Osteocyte (in vitro differentiated cells): ENCODE data around the gene KIR3DL2. TPM values are rescaled to one million over a fixed set of nuclear protein-coding genes. Genes with fewer than 3 reads are reported as not detected.
"Not testable (repeated sequence)": the region's sequence is repeated elsewhere in the genome, so short reads cannot be mapped to it uniquely, and the experiment has no call there.

ENCODE experiments used
- DNase-seq: peaks from one replicate; pipeline ENCODE4 v3.0.0; 2021; ENCODE audit warnings: mixed read lengths; ENCODE audit not compliant: unreplicated experiment; ENCODE audit errors: extremely low spot score
- H3K27ac Mint-ChIP-seq: one replicate; pipeline ENCODE4 v1.8.0; 2021; ENCODE audit warnings: mild to moderate bottlenecking, mixed read lengths; ENCODE audit not compliant: unreplicated experiment
- H3K27me3 Mint-ChIP-seq: one replicate; pipeline ENCODE4 v1.8.0; 2021; ENCODE audit warnings: mixed read lengths; ENCODE audit not compliant: unreplicated experiment
- H3K36me3 Mint-ChIP-seq: one replicate; pipeline ENCODE4 v1.8.0; 2021; ENCODE audit warnings: mixed read lengths; ENCODE audit not compliant: unreplicated experiment
- H3K4me1 Mint-ChIP-seq: one replicate; pipeline ENCODE4 v1.8.0; 2021; ENCODE audit warnings: mixed read lengths; ENCODE audit not compliant: unreplicated experiment
- H3K4me3 Mint-ChIP-seq: one replicate; pipeline ENCODE4 v1.8.0; 2021; ENCODE audit warnings: mild to moderate bottlenecking, moderate library complexity, mixed read lengths; ENCODE audit not compliant: unreplicated experiment
- H3K9me3 Mint-ChIP-seq: one replicate; pipeline ENCODE4 v1.8.0; 2021; ENCODE audit warnings: mixed read lengths; ENCODE audit not compliant: unreplicated experiment
- total RNA-seq: library from RNA; stranded (reverse); gene quantifications from 2 replicates; pipeline ENCODE4 v1.2.1, GENCODE V29; 2021
- TF ChIP-seq, protein P1 (sequence below): fragments of 200-600 bp; sonication (generic); IDR thresholded peaks from 2 replicates; pipeline ENCODE4 v1.5.0; 2021; ENCODE audit warnings: antibody characterized with exemption, mild to moderate bottlenecking, moderate library complexity

Gene KIR3DL2
- total RNA-seq, 1 donor from 2014 or later, result not detected

GRCh38 chr19:54806516-54806838, 43.8 kb upstream of the KIR3DL2 start:
- Mint-ChIP-seq H3K27me3 (no peaks in the 10 kb centered on the region), H3K27ac (no peak overlapping the region), H3K4me1 (no peaks in the 10 kb centered on the region), H3K4me3 (no peak overlapping the region), H3K36me3 (no peaks in the 10 kb centered on the region), H3K9me3 (peaks cover 22% of the 10 kb centered on the region)
- DNase-seq, result no peak
- TF ChIP-seq, protein P1, sequence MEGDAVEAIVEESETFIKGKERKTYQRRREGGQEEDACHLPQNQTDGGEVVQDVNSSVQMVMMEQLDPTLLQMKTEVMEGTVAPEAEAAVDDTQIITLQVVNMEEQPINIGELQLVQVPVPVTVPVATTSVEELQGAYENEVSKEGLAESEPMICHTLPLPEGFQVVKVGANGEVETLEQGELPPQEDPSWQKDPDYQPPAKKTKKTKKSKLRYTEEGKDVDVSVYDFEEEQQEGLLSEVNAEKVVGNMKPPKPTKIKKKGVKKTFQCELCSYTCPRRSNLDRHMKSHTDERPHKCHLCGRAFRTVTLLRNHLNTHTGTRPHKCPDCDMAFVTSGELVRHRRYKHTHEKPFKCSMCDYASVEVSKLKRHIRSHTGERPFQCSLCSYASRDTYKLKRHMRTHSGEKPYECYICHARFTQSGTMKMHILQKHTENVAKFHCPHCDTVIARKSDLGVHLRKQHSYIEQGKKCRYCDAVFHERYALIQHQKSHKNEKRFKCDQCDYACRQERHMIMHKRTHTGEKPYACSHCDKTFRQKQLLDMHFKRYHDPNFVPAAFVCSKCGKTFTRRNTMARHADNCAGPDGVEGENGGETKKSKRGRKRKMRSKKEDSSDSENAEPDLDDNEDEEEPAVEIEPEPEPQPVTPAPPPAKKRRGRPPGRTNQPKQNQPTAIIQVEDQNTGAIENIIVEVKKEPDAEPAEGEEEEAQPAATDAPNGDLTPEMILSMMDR, result no peak

- H3K27me3 Mint-ChIP-seq, H3K4me3 Mint-ChIP-seq, H3K27ac Mint-ChIP-seq, H3K4me1 Mint-ChIP-seq, H3K36me3 Mint-ChIP-seq: not testable (repeated sequence)
- H3K9me3 Mint-ChIP-seq, result peaks cover 42% of the 10 kb centered on the region
- peak; percentile 15 for DNase-seq
These were observed 35.7 kb upstream of the KIR3DL2 start for GRCh38 chr19:54814571-54814970.

DNA sequence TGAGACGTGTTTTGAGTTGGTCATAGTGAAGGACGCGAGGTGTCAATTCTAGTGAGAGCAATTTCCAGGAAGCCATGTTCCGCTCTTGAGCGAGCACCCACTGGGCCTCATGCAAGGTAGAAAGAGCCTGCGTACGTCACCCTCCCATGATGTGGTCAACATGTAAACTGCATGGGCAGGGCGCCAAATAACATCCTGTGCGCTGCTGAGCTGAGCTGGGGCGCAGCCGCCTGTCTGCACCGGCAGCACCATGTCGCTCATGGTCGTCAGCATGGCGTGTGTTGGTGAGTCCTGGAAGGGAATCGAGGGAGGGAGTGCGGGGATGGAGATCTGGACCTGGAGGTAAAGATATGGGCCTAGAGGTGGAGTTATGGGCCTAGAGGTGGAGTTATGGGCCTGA, 34.0 kb upstream of the KIR3DL2 start, which contains the start of gene KIR3DL1:
TSS of gene KIR3DL1 (plus strand) at position 218 of the 400 bp plus-strand sequence.
- H3K27me3 Mint-ChIP-seq, H3K4me1 Mint-ChIP-seq, H3K27ac Mint-ChIP-seq, H3K36me3 Mint-ChIP-seq, H3K4me3 Mint-ChIP-seq: not testable (repeated sequence)
- peak; percentile 11 for DNase-seq
- H3K9me3 Mint-ChIP-seq, result peaks cover 56% of the 10 kb centered on the region

DNA sequence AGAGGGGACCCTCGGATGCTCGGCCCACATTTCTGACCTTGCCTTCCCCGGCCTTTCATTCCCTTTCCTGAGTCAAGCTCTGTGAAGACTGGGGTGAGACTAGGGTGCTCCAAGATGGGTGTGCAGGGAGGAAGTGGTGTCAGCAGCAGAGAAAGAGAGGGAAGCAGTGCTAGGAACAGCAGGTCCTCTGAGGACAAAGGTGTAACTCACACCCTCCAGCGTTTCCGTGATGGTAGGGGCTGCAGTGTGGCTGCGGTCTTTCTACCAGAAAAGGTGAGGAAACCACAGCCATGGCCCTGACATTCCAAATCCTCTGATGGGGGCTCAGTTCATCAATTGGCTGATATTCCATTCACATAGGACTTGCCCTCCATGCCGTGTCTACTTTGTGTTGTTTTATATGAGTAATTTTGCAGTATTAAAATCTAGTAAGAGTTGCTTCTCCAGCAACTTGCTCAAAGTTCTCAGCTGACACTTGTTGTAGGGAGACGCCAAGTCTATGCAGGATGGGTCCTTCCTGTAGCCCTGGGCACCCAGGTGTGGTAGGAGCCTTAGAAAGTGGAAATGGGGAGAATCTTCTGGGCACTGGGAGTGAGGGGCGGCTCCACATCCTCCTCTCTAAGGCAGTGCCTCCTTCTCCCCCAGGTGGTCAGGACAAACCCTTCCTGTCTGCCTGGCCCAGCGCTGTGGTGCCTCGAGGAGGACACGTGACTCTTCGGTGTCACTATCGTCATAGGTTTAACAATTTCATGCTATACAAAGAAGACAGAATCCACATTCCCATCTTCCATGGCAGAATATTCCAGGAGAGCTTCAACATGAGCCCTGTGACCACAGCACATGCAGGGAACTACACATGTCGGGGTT, 32.3 kb upstream of the KIR3DL2 start:
- Mint-ChIP-seq H3K27ac (no peak overlapping the region), H3K27me3 (no peaks in the 10 kb centered on the region), H3K4me1 (no peaks in the 10 kb centered on the region), H3K4me3 (no peak overlapping the region), H3K9me3 (peaks cover 57% of the 10 kb centered on the region), H3K36me3 (no peaks in the 10 kb centered on the region)
- DNase-seq, result no peak
- TF ChIP-seq, protein P1, result no peak

GRCh38 chr19:54824416-54824815, 25.8 kb upstream of the KIR3DL2 start:
- not testable (repeated sequence) for DNase-seq, H3K27ac Mint-ChIP-seq, H3K4me1 Mint-ChIP-seq, H3K36me3 Mint-ChIP-seq, H3K27me3 Mint-ChIP-seq, H3K4me3 Mint-ChIP-seq
- H3K9me3 Mint-ChIP-seq, result peaks cover 38% of the 10 kb centered on the region

DNA sequence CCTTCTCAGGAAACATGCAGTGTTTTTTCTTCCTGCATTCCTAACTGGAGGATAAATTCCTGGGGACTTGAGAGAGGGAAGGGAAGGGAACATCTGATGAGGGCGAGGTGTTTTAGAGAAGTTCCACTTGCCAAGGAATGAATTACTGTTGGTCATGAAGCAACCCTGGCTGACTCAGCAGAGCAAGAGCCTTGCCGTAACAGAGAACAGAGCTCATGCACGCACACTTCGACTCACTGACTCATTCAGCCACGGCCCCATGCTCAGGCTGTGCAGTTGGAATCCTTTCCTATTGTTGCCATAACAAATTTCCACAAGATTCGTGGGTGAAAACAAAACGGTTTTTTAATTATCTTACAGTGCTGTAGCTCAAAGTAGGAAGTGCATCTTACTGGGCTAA, 24.9 kb upstream of the KIR3DL2 start:
- H3K36me3 Mint-ChIP-seq, H3K27ac Mint-ChIP-seq, DNase-seq, H3K4me3 Mint-ChIP-seq, H3K27me3 Mint-ChIP-seq, H3K4me1 Mint-ChIP-seq: not testable (repeated sequence)
- peaks cover 37% of the 10 kb centered on the region for H3K9me3 Mint-ChIP-seq

GRCh38 chr19:54828064-54828463, 22.2 kb upstream of the KIR3DL2 start:
- not testable (repeated sequence) for H3K27me3 Mint-ChIP-seq, H3K4me1 Mint-ChIP-seq, H3K4me3 Mint-ChIP-seq, H3K27ac Mint-ChIP-seq, DNase-seq, H3K36me3 Mint-ChIP-seq
- peaks cover 44% of the 10 kb centered on the region for H3K9me3 Mint-ChIP-seq

DNA sequence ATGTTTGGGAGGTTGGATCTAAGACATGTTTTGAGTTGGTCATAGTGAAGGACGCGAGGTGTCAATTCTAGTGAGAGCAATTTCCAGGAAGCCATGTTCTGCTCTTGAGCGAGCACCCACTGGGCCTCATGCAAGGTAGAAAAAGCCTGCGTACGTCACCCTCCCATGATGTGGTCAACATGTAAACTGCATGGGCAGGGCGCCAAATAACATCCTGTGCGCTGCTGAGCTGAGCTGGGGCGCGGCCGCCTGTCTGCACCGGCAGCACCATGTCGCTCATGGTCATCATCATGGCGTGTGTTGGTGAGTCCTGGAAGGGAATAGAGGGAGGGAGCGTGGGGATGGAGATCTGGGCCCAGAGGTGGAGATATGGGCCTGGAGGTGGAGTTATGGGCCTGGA, 17.7 kb upstream of the KIR3DL2 start, which contains the start of gene KIR2DS4:
TSS of gene KIR2DS4 (plus strand) at position 181 of the 400 bp plus-strand sequence.
- H3K4me1 Mint-ChIP-seq, H3K36me3 Mint-ChIP-seq, H3K27ac Mint-ChIP-seq, H3K4me3 Mint-ChIP-seq, DNase-seq, H3K27me3 Mint-ChIP-seq: not testable (repeated sequence)
- H3K9me3 Mint-ChIP-seq, result peaks cover 38% of the 10 kb centered on the region

DNA sequence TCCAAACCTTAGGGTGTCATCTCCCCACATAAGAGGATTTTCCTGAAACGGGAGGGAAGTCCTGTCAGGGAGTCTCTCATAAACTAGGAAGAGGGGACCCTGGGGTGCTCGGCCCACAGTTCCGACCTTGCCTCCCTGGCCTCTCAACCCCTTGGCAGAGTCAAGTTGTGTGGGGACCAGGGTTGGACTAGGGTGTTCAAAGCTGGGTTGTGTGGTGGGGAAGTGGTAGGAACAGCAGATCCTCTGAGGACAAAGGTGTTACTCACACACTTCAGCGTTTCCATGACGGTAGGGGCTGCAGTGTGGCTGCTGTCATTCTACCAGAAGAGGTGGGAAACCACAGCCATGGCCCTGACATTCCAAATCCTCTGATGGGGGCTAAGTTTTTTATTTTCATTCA, 15.1 kb upstream of the KIR3DL2 start:
- H3K9me3 Mint-ChIP-seq, result peaks cover 40% of the 10 kb centered on the region
- H3K27me3 Mint-ChIP-seq, DNase-seq, H3K4me1 Mint-ChIP-seq, H3K36me3 Mint-ChIP-seq, H3K27ac Mint-ChIP-seq, H3K4me3 Mint-ChIP-seq: not testable (repeated sequence)

- not testable (repeated sequence) for DNase-seq, H3K4me3 Mint-ChIP-seq, H3K27me3 Mint-ChIP-seq, H3K4me1 Mint-ChIP-seq, H3K27ac Mint-ChIP-seq, H3K36me3 Mint-ChIP-seq
- H3K9me3 Mint-ChIP-seq, result peaks cover 22% of the 10 kb centered on the region
These were observed 12.7 kb upstream of the KIR3DL2 start for GRCh38 chr19:54837522-54837921.
